GM18526 (cell line): ENCODE data around the gene STEAP1B.

Experiments
- POLR2A ChIP-seq: IDR thresholded peaks from 3 replicates; pipeline ENCODE4 v1.6.1; 2011; ENCODE audit not compliant: insufficient read length; ENCODE audit errors: extremely low read depth

The STEAP1B gene

DNA sequence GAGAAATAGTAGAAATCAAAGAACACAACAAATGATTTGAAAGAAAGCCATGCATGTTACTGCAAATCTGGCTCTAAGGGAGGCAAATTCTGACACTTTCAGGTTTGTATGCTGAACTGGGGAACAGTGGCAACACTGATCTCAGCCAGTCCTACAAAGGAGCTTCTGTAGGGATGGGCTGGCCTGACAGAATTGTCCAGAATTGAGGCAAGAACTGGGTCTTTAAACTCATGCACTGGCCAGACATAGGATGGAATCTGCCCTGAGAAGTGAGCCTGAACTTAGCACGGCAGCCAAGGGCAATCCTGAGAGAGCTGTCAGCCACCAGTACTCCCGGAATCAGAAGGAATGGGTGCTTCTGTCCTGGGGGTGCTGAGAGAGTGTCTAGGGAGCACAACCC is 72.1 kb downstream of the STEAP1B start:
- TF ChIP-seq POLR2A, result no peak

DNA sequence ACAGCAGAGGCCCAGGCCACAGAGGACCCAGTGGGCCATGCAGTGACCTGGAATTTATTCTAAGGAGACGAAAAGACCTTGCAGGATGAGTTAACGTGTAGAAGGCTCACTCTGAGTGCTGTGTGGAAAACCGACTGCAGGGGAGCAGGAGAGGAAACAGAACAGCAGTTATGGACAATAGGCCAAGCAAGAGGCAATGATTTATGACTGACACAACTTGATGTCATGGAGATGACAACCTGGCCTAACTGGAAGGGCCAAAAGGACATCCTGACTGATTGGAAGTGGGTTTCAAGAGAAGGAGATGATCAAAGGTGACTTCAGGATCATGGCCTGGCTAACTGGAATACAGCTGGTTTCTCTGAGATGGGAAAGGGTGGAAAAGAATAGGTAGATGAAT is 72.9 kb downstream of the STEAP1B start:
- TF ChIP-seq POLR2A, result no peak

DNA sequence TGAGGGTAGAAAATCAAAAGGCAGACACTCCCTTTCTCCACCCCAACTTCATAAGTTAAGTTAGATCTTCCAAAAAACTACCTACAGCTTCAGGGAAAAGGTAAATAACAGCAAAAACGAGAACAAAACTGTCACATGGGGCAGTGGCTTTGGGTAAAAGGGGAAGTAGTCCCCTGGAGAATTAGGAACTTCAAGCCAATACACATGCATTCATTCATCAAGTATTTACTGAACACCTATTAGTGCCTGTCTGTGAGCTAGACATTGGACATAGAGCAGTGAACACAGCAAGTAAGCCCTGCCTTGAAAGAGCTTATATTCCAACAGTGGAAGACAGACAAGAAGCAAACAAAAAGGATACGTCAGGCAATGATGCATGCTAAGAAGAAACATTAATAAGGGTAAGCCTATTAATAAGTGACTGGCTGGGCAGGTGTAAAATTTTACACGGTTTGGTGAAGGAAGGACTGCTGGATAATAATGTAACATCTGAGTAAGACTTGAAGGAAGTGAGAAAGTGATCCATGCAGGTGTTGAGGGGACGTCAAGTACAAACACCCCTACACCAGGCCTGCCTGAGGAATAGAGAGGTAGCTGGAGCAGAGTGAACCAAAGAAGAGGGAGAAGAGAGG is 73.4 kb downstream of the STEAP1B start:
- TF ChIP-seq POLR2A, result no peak

DNA sequence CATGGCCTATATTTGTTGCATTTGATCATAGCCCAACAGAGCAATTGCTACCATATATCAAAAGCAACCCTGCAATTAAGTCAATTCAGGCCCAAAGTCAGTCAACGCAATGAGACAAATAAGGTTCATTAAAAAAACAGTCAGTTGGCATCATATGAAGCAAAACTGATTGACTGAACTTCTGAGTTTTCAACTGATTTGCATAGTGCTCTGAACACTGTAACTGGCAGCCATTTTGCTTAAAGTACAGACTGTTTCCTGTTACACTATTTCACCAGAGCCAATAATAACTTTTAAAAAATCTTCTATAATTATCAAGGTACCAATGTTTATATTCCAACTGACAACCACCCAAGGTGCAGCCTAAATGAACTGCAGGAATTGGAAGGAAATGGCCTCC is 74.6 kb downstream of the STEAP1B start:
- TF ChIP-seq POLR2A, result no peak

DNA sequence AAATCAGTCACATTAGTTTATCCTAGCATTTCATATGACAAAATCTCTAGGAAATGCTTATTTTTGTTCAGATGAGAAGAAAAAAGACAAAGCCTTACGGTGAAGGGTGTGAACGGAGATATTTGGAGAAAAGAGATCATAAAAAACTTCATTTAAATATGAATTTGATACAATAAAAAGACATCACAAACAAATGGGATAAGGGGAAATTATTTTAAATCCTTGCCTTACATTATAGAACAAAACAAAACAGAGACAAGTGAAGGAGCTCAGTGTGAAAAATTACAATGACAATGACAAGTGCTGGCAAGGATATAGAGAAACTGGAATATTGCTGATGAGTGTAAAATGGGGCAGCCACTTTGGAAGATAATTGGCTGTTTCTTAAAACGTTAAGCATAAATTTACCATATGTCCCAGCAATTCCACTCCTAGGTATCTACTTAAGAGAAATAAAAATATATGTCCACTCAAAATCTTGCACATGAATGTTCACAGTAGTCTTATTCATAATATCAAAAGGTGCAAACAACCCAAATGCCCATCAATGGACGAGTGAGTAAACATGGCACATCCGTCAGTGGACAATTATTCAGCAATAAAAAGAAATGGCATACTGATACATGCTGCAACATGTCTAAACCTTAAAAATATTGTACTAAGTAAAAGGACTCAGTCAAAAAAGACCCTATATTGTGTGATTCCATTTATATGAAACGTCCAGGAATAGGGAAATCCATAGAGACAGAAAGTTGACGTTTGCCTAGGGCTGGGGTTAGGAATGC is 77.0 kb downstream of the STEAP1B start:
- TF ChIP-seq POLR2A, result no peak

DNA sequence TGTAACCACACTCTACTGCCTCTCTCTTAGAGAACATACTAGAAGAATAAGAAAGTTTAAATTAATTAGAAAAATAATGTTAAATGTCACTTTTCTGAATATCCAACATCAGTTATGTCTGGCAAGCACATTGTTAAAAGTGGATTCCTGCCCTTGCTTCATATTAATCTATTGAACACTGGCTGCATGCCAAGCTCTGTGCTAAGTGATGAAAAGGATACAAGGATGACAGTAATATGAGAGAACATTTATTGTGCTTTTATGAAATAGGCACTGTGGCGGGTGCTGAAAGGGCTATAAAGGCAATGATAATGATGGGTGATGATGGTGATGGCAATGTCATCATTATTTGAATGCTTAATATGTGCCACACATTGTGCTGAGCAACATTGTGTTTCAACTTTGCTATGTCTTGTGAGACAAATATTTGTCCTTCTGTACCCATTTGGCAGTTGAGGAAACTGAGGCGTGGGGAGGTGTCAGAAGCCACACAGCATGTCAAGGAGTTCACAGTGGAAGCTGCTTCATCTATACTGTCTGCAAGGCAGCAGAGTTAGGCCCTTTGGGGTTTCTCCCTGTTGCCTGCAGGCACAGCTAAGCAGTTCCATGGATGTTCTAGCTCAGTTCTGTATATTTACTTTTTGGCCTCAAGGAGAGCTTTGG is 78.9 kb downstream of the STEAP1B start:
- TF ChIP-seq POLR2A, result no peak

DNA sequence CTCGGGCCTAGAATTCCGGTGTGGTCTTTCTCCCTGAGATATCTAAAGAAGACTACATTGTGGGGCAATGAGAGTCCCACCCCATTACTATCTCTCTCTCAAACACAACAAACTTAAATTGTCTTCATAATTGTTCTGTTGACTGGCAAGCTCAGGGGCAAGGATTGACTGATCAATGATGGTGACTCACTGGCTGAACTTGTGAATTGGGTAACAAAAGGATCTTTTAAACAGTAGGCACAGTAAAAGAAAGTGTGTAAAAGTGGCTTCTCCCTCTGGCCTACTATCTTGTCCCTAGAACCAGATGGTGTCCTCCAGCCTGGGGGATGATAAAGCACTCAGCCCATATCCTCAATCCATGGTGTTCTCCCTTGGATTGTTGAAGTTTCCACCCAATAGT is 80.0 kb downstream of the STEAP1B start:
- TF ChIP-seq POLR2A, result no peak

DNA sequence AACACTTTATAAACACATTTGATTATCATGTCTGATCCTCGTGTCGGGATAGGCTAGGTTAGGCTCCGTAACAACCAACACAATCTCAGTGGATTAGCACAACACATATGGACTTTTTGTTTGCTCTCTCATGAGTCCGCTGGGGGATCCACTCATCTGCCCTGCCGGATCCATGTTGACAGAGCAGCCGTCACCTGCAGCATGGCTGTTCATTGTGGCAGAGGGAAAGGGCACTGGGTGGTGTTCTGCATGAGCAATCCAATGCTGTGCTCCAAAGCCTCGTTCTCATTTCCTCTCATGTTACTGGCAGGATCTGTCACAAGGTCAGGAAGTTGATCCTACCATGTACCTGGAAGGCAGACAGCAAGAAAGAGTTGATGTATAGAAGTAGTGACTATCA is 80.5 kb downstream of the STEAP1B start:
- no peak for TF ChIP-seq POLR2A

DNA sequence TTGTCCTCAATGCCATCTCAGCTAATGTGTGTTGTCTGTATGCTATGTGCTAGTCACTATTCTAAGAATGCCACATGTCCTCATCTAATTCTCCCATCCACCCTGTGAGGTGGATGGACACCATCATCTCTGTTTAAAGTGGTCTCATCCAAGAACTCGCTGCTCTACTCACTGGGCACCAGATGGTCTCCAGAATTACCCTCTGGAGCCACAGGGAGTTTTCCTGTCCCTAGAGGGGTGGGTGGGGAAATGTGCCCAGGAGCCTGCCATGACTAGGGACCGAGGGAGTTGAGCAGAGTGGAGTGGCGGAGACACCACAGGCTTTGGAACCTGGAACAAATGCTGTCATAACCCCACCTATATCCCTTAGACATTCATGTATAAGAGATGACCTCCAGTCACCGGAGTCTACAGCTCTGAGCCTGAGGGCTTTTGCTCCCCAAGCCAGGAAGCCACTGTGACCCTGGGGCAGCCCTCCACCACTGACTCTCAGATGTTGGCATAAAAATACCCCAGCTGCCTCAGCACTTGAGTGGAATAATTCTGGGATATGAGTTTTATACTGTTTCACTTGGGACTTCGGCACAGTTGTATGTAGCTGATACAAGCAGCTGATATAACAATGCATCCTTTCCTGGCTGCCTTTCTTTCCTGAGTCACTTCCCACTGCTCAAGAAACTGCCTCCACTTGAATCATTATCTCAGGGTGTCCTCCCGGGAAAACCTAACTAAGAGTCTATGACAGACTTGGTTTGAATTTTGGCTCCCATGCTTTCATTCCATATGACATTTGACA is 81.5 kb downstream of the STEAP1B start:
- TF ChIP-seq POLR2A, result no peak

DNA sequence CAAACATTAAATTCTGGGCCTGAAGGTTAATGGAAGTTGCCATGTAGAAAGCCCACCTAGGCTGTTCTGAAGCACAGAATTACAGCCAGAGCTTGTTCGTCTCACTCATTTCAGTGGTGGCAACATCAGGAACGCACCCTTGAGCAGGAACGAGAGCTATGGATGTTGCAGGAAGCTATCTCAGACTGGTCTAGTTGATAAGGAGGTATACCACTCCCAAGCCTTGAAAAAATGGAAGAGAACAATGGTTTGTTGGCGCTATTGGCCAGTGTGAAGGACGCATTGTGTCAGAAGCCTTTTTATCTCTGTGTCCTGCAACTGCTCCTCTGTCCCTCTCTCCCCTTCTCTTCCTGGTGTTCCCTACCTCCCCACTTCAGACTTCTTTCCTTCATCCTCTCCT is 82.1 kb downstream of the STEAP1B start:
- no peak for TF ChIP-seq POLR2A

DNA sequence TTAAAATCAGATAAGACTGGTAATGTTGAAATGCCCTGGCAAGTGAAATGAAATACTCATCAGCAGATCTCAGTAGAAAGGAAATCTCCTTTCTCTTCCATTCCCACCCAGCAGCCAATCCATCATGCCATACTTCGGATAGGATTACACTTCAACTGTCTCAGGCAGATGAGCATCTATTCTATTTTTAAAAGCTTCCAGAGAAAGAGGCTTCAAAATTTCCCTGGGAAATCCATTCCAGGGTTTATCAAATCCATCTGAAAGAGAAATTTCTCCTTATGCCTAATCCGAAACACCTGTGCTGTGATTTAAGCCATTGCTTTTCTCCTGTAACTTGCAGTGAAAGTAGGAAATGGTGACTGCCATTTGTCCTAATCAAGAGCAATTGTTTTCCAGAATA is 82.6 kb downstream of the STEAP1B start:
- no peak for TF ChIP-seq POLR2A

DNA sequence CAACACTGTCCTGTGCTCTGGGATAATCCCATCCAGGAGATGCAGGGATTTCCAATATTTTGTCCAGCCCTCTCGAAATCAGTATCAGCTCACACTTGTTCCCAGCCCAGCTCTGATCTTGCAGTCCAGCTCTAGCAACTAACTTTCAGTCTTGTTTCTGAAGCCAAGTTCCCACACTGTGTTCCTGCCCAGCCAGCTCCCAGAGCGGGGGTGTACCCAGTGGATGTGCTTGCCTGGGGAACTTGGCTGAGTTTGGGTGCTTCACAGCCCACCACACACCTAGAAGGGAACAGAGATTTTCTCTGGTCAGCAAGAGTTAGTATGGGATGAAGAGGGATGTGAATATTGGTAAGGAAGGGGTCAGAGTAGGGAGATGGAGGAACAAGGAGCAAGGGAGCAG is 85.6 kb downstream of the STEAP1B start:
- no peak for TF ChIP-seq POLR2A

DNA sequence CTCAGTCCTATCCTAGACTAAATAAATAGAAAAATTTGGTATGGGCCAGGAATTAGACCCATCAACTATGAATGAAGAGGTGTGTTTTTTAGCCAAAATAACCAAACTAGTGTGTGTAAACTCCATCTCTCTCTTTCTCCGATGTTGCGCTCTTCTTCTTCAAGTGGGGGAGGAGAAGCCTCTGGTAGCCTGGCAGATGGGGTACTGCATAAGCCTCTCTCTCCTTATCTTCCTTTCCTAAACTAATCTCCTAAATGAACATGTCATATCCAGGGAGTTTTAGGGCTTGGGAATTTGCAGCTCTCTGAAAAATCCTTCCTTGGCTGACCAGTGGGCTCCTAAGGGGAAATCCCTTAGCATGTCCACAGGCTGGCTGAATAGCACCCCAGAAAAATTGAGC is 86.8 kb downstream of the STEAP1B start:
- TF ChIP-seq POLR2A, result no peak

DNA sequence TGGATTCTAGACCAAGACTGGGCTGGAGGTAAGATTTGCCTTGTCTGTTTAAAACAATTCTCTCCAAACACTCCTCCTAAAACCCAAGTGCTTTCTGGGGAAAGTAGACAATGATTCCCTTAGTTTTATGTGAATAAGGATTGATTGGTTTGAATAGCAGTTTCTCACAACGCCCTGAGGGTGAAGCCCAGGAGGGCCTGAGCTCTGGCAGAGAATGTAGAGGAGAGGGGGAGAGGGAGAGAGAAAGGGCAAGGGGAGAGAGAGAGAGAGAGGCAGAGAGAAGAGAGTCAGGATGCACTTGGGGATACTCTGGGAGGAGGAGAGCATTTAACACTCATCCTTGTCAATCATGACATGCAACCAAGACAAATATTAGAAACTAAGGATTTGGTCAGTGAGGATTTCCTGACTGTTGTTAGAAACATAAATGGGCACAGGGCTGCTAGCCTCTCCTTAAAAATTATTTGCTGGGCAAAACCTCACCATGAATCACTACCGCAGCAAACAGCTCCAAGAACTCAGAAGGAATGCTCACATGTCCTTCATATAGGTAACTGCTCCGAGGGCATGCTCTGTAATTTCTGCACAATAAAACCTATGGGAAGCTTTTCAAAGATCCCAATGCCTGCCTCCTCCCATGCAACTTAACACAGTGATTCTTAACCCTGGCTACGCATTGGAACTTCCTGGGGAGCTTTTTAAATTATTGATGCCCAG is 87.9 kb downstream of the STEAP1B start:
- no peak for TF ChIP-seq POLR2A

DNA sequence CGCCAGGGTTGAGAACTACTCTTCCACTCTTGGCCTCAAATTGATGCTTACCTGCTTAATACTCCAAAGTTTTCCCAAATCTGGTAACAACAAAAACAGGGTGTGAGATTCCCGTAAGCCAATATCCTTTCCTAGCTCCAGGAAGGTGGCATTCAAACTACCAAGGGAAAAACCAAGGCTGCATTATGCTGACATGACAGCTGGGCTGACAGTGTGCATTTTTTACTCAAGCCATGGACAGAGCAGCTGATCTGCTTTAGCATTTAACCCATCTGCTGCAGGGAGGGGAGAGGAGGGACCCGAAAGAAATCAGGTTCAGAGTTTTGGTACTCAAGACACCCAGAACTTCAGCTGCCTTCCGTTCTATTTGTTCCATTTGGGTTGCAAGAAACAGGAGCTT is 93.3 kb downstream of the STEAP1B start:
- no peak for TF ChIP-seq POLR2A
